IMR-90 (cell line): Measurements from ENCODE around the gene RAG1. TPM values are rescaled to one million over a fixed set of nuclear protein-coding genes. Genes with fewer than 3 reads are reported as not detected.

Experiments used
- ATAC-seq: fragments of 200-7000 bp; cut with Tn5 transposase; 2 replicates; pipeline ENCODE4 v1.9.1; 2020; ENCODE audit warnings: low read depth, mild to moderate bottlenecking, moderate library complexity
- BruUV-seq: library from RNA; stranded (reverse); fragments of 400-500 nt; replicated peaks from 2 replicates; lab custom pipeline; 2021; lab: Mats Ljungman, UMichigan
- CTCF ChIA-PET: fragments of 300-600 bp; formaldehyde crosslinking; extraction: SDS; loops from one replicate; lab custom pipeline; 2021; ENCODE audit warnings: antibody characterized with exemption; lab: Yijun Ruan, JAX
- POLR2A ChIA-PET: fragments of 300-600 bp; sonication (Branson Sonifier 250); formaldehyde crosslinking; loops from one replicate; lab custom pipeline; 2022; ENCODE audit warnings: antibody characterized with exemption; ENCODE audit not compliant: unreplicated experiment; lab: Charles Lee
- DNase-seq: peaks from one replicate; pipeline ENCODE4 v3.0.0; 2013
- H2AFZ ChIP-seq: replicated peaks from 2 replicates; pipeline ENCODE3; 2013; ENCODE audit warnings: low read length, mild to moderate bottlenecking; ENCODE audit not compliant: poor library complexity
- H2AK5ac ChIP-seq: 2 replicates; pipeline ENCODE4 v1.6.1; 2013; ENCODE audit warnings: low read depth, low read length, inconsistent platforms
- H2AK9ac ChIP-seq: replicated peaks from 2 replicates; pipeline ENCODE3; 2013; ENCODE audit warnings: mild to moderate bottlenecking, low read depth, low read length, moderate library complexity; ENCODE audit not compliant: poor library complexity
- H2BK120ac ChIP-seq: 2 replicates; pipeline ENCODE4 v1.6.1; 2013; ENCODE audit warnings: low read depth, low read length, inconsistent platforms
- H2BK15ac ChIP-seq: 3 replicates; pipeline ENCODE4 v1.6.1; 2013; ENCODE audit warnings: low read depth, low read length, inconsistent platforms
- H2BK20ac ChIP-seq: 2 replicates; pipeline ENCODE4 v1.6.1; 2013; ENCODE audit warnings: low read depth, mild to moderate bottlenecking, inconsistent platforms, low read length, moderate library complexity
- H2BK5ac ChIP-seq: 2 replicates; pipeline ENCODE4 v1.6.1; 2013; ENCODE audit warnings: mild to moderate bottlenecking, low read depth, low read length, inconsistent platforms; ENCODE audit not compliant: poor library complexity, severe bottlenecking
- H3K14ac ChIP-seq: replicated peaks from 2 replicates; pipeline ENCODE4 v1.6.1; 2013; ENCODE audit warnings: low read depth, low read length, inconsistent platforms
- H3K18ac ChIP-seq: 2 replicates; pipeline ENCODE4 v1.6.1; 2013; ENCODE audit warnings: low read depth, low read length, control low read depth
- H3K23ac ChIP-seq: 2 replicates; pipeline ENCODE4 v1.6.1; 2013; ENCODE audit warnings: low read depth, low read length, inconsistent platforms
- H3K27ac ChIP-seq: 2 replicates; pipeline ENCODE4 v1.5.1; 2013; ENCODE audit warnings: mild to moderate bottlenecking, control low read depth, low read length; ENCODE audit not compliant: insufficient read depth
- H3K27me3 ChIP-seq: 2 replicates; pipeline ENCODE4 v1.6.1; 2013; ENCODE audit warnings: low read length; ENCODE audit not compliant: control insufficient read depth, insufficient read depth
- H3K36me3 ChIP-seq: 2 replicates; pipeline ENCODE4 v1.6.1; 2013; ENCODE audit warnings: low read length, mixed read lengths; ENCODE audit not compliant: control insufficient read depth, insufficient read depth
- H3K4ac ChIP-seq: 2 replicates; pipeline ENCODE4 v1.6.1; 2013; ENCODE audit warnings: low read depth, low read length, inconsistent platforms
- H3K4me1 ChIP-seq: 2 replicates; pipeline ENCODE4 v1.6.1; 2013; ENCODE audit warnings: low read length, mixed read lengths; ENCODE audit not compliant: control insufficient read depth, insufficient read depth
- H3K4me2 ChIP-seq: 2 replicates; pipeline ENCODE4 v1.6.1; 2013; ENCODE audit warnings: low read depth, mild to moderate bottlenecking, control low read depth, low read length, moderate library complexity
- H3K4me3 ChIP-seq: 2 replicates; pipeline ENCODE4 v1.5.1; 2013; ENCODE audit warnings: low read depth, mild to moderate bottlenecking, control low read depth, low read length, moderate library complexity; ENCODE audit not compliant: insufficient read depth
- H3K56ac ChIP-seq: 2 replicates; pipeline ENCODE4 v1.6.1; 2013; ENCODE audit warnings: low read length, inconsistent platforms; ENCODE audit not compliant: insufficient read depth; ENCODE audit errors: extremely low read depth
- H3K79me1 ChIP-seq, 2 experiments: 2 replicates each; pipeline ENCODE4 v1.6.1; 2013; ENCODE audit warnings: low read length in 2 of 2, inconsistent platforms in 1 of 2, low read depth in 1 of 2
- H3K9ac ChIP-seq: 2 replicates; pipeline ENCODE4 v1.6.1; 2013; ENCODE audit warnings: low read depth, low read length, control low read depth
- H3K9me1 ChIP-seq: 2 replicates; pipeline ENCODE4 v1.6.1; 2013; ENCODE audit warnings: low read length, inconsistent platforms; ENCODE audit not compliant: insufficient read depth
- H3K9me3 ChIP-seq: 2 replicates; pipeline ENCODE4 v1.6.1; 2013; ENCODE audit warnings: low read length; ENCODE audit not compliant: control insufficient read depth, insufficient read depth
- H4K20me1 ChIP-seq: 2 replicates; pipeline ENCODE4 v1.6.1; 2013; ENCODE audit warnings: low read length, inconsistent platforms; ENCODE audit not compliant: insufficient read depth
- H4K5ac ChIP-seq: 2 replicates; pipeline ENCODE4 v1.6.1; 2013; ENCODE audit warnings: mild to moderate bottlenecking, low read depth, low read length, control low read depth
- H4K8ac ChIP-seq, 2 experiments: 2 replicates each; pipeline ENCODE4 v1.6.1; 2013; ENCODE audit warnings: low read depth in 2 of 2, low read length in 2 of 2, control low read depth in 1 of 2, inconsistent platforms in 1 of 2
- H4K91ac ChIP-seq: 2 replicates; pipeline ENCODE4 v1.6.1; 2013; ENCODE audit warnings: low read depth, low read length, inconsistent platforms; ENCODE audit not compliant: insufficient read depth
- BHLHE40 ChIP-seq: fragments of 150-350 bp; IDR thresholded peaks from 2 replicates; pipeline ENCODE4 v1.6.1; 2016; ENCODE audit warnings: mild to moderate bottlenecking, low read depth, low read length
- CTCF ChIP-seq: conservative IDR thresholded peaks from 2 replicates; pipeline ENCODE4 v1.5.1; 2012; ENCODE audit warnings: mild to moderate bottlenecking, low read depth, low read length, improper control_type of control experiment
- ELK1 ChIP-seq: fragments of 150-350 bp; IDR thresholded peaks from 2 replicates; pipeline ENCODE4 v1.6.1; 2016; ENCODE audit warnings: low read depth, mild to moderate bottlenecking, low read length, moderate library complexity, borderline replicate concordance
- FOS ChIP-seq: fragments of 150-350 bp; IDR thresholded peaks from 2 replicates; pipeline ENCODE4 v1.6.1; 2016; ENCODE audit warnings: low read depth, low read length
- MAZ ChIP-seq: IDR thresholded peaks from 2 replicates; pipeline ENCODE4 v1.6.1; 2012; ENCODE audit warnings: low read depth, mild to moderate bottlenecking, low read length, improper control_type of control experiment, moderate library complexity, borderline replicate concordance
- MXI1 ChIP-seq: IDR thresholded peaks from 2 replicates; pipeline ENCODE4 v1.6.1; 2012; ENCODE audit warnings: low read depth, mild to moderate bottlenecking, low read length, moderate library complexity, borderline replicate concordance
- NFE2L2 ChIP-seq: fragments of 150-350 bp; IDR thresholded peaks from 2 replicates; pipeline ENCODE4 v1.6.1; 2016; ENCODE audit warnings: low read depth, mild to moderate bottlenecking, low read length
- POLR2A ChIP-seq: IDR thresholded peaks from 2 replicates; pipeline ENCODE4 v1.6.1; 2012; ENCODE audit warnings: mild to moderate bottlenecking, low read depth, low read length
- USF2 ChIP-seq: fragments of 150-350 bp; IDR thresholded peaks from 2 replicates; pipeline ENCODE4 v1.6.1; 2017; ENCODE audit warnings: mild to moderate bottlenecking, antibody characterized with exemption, low read length, low read depth
- WGBS, 2 experiments: methylation state at CpG; one replicate each; pipeline versions ENCODE4 v1.1.5 to v1.1.7; 2013; ENCODE audit warnings: missing lambda C conversion rate in 2 of 2; ENCODE audit not compliant: insufficient read length in 1 of 2; ENCODE audit errors: extremely low coverage in 2 of 2; 5-methylcytosine and 5-hydroxymethylcytosine counted together
- dilution Hi-C: fragments of 300-500 bp; cut with HindIII; formaldehyde crosslinking; loops from one replicate; pipeline ENCODE4 v1.14.3; 2018; ENCODE audit warnings: low sequenced_read_pairs; ENCODE audit not compliant: unreplicated experiment
- in situ Hi-C: fragments of 300-500 bp; cut with MboI; formaldehyde crosslinking; loops from 3 replicates; pipeline ENCODE4 v1.14.3; 2019; ENCODE audit warnings: low sequenced_read_pairs, inconsistent platforms, mixed read lengths
- intact Hi-C: fragments of 100-400 bp; cut with micrococcal nuclease; formaldehyde crosslinking; loops from 2 replicates; pipeline ENCODE4 v1.10.0; 2022
- polyA plus RNA-seq, 3 experiments: library from polyadenylated mRNA; depleted of rRNA; stranded (reverse); fragments of >200 nt; gene quantifications; 2 replicates each; pipeline ENCODE4 v1.2.3, GENCODE V29; 2012; ENCODE audit warnings: low replicate concordance in 1 of 3
- total RNA-seq: library from RNA; depleted of rRNA; stranded (reverse); fragments of >200 nt; gene quantifications from 2 replicates; pipeline ENCODE4 v1.2.3, GENCODE V29; 2012

The RAG1 gene
- total and polyA plus RNA-seq, 2 of the 4 experiments (the other 2 are of a cell fraction): 0.14 to 0.72 TPM

- ATAC-seq (no peak), DNase-seq (no peak)
- Histone ChIP-seq H3K27me3 (peaks cover 3% of the 10 kb centered on the region), H4K20me1 (no peaks in the 10 kb centered on the region), H3K18ac (no peak overlapping the region), H3K56ac (no peak overlapping the region), H3K9me1 (no peaks in the 10 kb centered on the region), H3K27ac (no peak overlapping the region), H4K91ac (no peak overlapping the region), H2AK9ac (no peak overlapping the region), H3K4ac (no peak overlapping the region), H3K9ac (no peak overlapping the region), H3K9me3 (no peaks in the 10 kb centered on the region), H3K23ac (no peak overlapping the region), H2BK120ac (no peak overlapping the region), H3K4me3 (no peak overlapping the region), H4K5ac (no peak overlapping the region), H3K36me3 (no peaks in the 10 kb centered on the region), H2BK15ac (no peak overlapping the region), H4K8ac (no peak overlapping the region), H3K4me1 (no peaks in the 10 kb centered on the region), H2BK5ac (no peak overlapping the region), H2AK5ac (no peak overlapping the region), H2BK20ac (no peak overlapping the region), H3K4me2 (no peak overlapping the region), H2AFZ (no peak overlapping the region), H3K79me1 (no peaks in the 10 kb centered on the region), H3K14ac (no peak overlapping the region)
- dilution Hi-C loops: no loop called here
- CTCF ChIA-PET: no interaction called here
- POLR2A ChIA-PET: no interaction called here
- no TSS peak for BruUV-seq
- intact Hi-C loops: no loop called here
- 19% methylated on average over 3 of the region's 8 CpGs; no CpG with 5 or more reads in 1 of the 2 experiments for WGBS, 2 experiments
- no peak for TF ChIP-seq ELK1
- TF ChIP-seq BHLHE40: no peak
- no peak for TF ChIP-seq NFE2L2
- no peak for TF ChIP-seq USF2
- no peak for TF ChIP-seq FOS
- no peak for TF ChIP-seq POLR2A
- TF ChIP-seq MAZ: no peak
- no peak for TF ChIP-seq MXI1
- no peak for TF ChIP-seq CTCF
- in situ Hi-C loops: no loop called here
These were observed 34.7 kb upstream of the RAG1 start for GRCh38 chr11:36532941-36533601.
